ENCODE measurements around the gene FAM25A. TPM values are rescaled to one million over a fixed set of nuclear protein-coding genes. Genes with fewer than 3 reads are reported as not detected.

Gene FAM25A
- total RNA-seq, 1 donor from 2014 or later: not detected

- Histone ChIP-seq H3K27ac (replicated peaks) (peak overlapping the region; percentile 63), H3K4me3 (no peak overlapping the region), H3K4me1 (peaks cover 32% of the 10 kb centered on the region), H3K27me3 (ENCODE audit: low read depth) (no peaks in the 10 kb centered on the region), H3K9me3 (replicated peaks) (no peaks in the 10 kb centered on the region), H3K36me3 (peaks cover 65% of the 10 kb centered on the region)
- DNase-seq: no peak
- intact Hi-C loops (cut with micrococcal nuclease): no loop called here
- TF ChIP-seq, protein P1, sequence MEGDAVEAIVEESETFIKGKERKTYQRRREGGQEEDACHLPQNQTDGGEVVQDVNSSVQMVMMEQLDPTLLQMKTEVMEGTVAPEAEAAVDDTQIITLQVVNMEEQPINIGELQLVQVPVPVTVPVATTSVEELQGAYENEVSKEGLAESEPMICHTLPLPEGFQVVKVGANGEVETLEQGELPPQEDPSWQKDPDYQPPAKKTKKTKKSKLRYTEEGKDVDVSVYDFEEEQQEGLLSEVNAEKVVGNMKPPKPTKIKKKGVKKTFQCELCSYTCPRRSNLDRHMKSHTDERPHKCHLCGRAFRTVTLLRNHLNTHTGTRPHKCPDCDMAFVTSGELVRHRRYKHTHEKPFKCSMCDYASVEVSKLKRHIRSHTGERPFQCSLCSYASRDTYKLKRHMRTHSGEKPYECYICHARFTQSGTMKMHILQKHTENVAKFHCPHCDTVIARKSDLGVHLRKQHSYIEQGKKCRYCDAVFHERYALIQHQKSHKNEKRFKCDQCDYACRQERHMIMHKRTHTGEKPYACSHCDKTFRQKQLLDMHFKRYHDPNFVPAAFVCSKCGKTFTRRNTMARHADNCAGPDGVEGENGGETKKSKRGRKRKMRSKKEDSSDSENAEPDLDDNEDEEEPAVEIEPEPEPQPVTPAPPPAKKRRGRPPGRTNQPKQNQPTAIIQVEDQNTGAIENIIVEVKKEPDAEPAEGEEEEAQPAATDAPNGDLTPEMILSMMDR (IDR thresholded peaks at IDR 0.05; ENCODE audit: borderline replicate concordance): no peak
Measured at GRCh38 chr10:87053577-87054181, 33.6 kb downstream of the FAM25A start.

- no peak for DNase-seq
- Histone ChIP-seq H3K4me3 (no peak overlapping the region), H3K9me3 (replicated peaks) (no peaks in the 10 kb centered on the region), H3K4me1 (peaks cover 32% of the 10 kb centered on the region), H3K27ac (replicated peaks) (peak overlapping the region; percentile 63), H3K27me3 (ENCODE audit: low read depth) (no peaks in the 10 kb centered on the region), H3K36me3 (peaks cover 67% of the 10 kb centered on the region)
- intact Hi-C loops (cut with micrococcal nuclease): no loop called here
- TF ChIP-seq, protein P1 (IDR thresholded peaks at IDR 0.05; ENCODE audit: borderline replicate concordance): no peak
Measured at GRCh38 chr10:87054373-87055295, 34.5 kb downstream of the FAM25A start.

DNA sequence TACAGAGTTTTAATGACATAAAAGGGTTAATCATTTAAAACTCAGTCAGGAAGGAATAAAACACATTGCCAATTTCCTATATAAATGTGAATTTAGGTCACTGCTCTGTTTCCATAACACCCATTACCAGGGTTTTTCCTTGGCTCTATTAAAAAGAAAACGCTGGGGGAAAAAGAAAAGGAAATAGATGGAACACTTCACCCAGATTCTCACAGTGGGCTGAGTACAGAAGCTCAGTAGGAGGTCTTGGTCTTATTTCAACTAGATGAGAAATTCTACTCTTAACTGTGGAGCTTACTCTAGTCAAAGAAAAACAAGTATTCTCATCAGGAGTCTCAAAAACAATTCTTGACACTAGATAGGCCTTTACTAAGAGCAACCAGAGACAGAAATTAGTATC lies 38.1 kb downstream of the FAM25A start:
- H3K4me3 ChIP-seq: no peak overlapping the region
- intact Hi-C loops (cut with micrococcal nuclease): no loop called here
- no peaks in the 10 kb centered on the region for H3K27me3 ChIP-seq (ENCODE audit: low read depth)
- H3K4me1 ChIP-seq: peaks cover 21% of the 10 kb centered on the region
- no peak for DNase-seq
- H3K9me3 ChIP-seq (replicated peaks): no peaks in the 10 kb centered on the region
- H3K27ac ChIP-seq (replicated peaks): no peak overlapping the region
- peaks cover 70% of the 10 kb centered on the region for H3K36me3 ChIP-seq
- TF ChIP-seq, protein P1 (IDR thresholded peaks at IDR 0.05; ENCODE audit: borderline replicate concordance): no peak

GRCh38 chr10:87059401-87059800 lies 39.3 kb downstream of the FAM25A start:
- no peaks in the 10 kb centered on the region for H3K27me3 ChIP-seq (ENCODE audit: low read depth)
- no peak for DNase-seq
- TF ChIP-seq, protein P1 (IDR thresholded peaks at IDR 0.05; ENCODE audit: borderline replicate concordance): no peak
- peaks cover 9% of the 10 kb centered on the region for H3K4me1 ChIP-seq
- H3K27ac ChIP-seq (replicated peaks): no peak overlapping the region
- intact Hi-C loops (cut with micrococcal nuclease): no loop called here
- peaks cover 81% of the 10 kb centered on the region for H3K36me3 ChIP-seq
- no peaks in the 10 kb centered on the region for H3K9me3 ChIP-seq (replicated peaks)
- H3K4me3 ChIP-seq: no peak overlapping the region

DNA sequence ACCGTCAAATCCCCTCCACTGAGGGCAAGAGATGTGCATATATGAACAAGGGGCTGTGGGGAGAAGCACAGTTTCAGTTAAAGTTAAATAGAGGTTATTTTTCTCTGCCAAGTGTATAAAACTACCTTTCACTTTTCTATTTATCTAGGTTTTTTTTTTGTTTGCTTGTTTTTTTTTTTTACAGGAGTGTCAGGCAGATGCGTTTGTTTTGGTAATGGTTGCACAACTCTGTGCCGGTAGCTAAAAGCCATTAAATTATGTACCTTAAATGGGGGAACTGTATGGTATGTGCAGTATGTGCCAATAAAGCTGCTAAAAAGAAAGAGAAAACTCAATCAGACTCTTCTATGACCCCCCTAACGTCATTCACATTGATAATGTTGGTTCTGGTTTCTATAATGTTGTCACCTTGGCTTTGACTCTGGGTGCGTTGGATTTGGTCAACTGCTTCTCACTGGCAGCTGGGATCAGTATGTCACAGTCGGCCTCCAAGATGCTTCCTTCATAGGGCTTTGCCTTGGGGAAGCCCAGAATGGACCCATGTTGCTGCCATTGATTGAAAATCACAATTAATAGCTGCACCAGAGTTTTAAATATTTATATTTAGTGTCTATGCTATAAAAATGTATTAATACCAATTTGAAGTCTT lies 40.3 kb downstream of the FAM25A start:
- no peak for DNase-seq
- TF ChIP-seq, protein P1 (IDR thresholded peaks at IDR 0.05; ENCODE audit: borderline replicate concordance): no peak
- Histone ChIP-seq H3K27me3 (ENCODE audit: low read depth) (no peaks in the 10 kb centered on the region), H3K4me3 (no peak overlapping the region), H3K27ac (replicated peaks) (no peak overlapping the region), H3K4me1 (no peaks in the 10 kb centered on the region), H3K36me3 (peaks cover 89% of the 10 kb centered on the region), H3K9me3 (replicated peaks) (no peaks in the 10 kb centered on the region)
- intact Hi-C loops (cut with micrococcal nuclease): no loop called here

Data from left ventricle myocardium inferior (tissue), 1 donor.